Endothelial cell of umbilical vein (primary cell): Measurements from ENCODE around the gene TMEM131. TPM values are rescaled to one million over a fixed set of nuclear protein-coding genes. Genes with fewer than 3 reads are reported as not detected.

Experiments used
- BruUV-seq: library from RNA; stranded (reverse); fragments of 400-500 nt; replicated peaks from 2 replicates; lab custom pipeline; 2021; lab: Mats Ljungman, UMichigan
- CTCF ChIA-PET: fragments of 300-600, 350-600 bp; sonication (Branson Sonifier 250); formaldehyde crosslinking; loops from one replicate; lab custom pipeline; 2021; ENCODE audit warnings: antibody characterized with exemption, inconsistent platforms; lab: Charles Lee
- POLR2A ChIA-PET: fragments of 300-600, 350-600 bp; sonication (Branson Sonifier 250); formaldehyde crosslinking; loops from one replicate; lab custom pipeline; 2021; ENCODE audit warnings: antibody characterized with exemption, inconsistent platforms; lab: Charles Lee
- DNase-seq: peaks from one replicate; pipeline ENCODE4 v3.0.0-alpha.2; 2011; ENCODE audit warnings: low read depth, low spot score
- FAIRE-seq: peaks from 2 replicates; lab custom pipeline; 2011; peaks lifted over from hg19 to GRCh38; lab: Jason Lieb, UNC
- H2AFZ ChIP-seq: 2 replicates; pipeline ENCODE4 v1.6.0; 2012; ENCODE audit warnings: low read depth, low read length, control low read depth, inconsistent platforms
- H3K27ac ChIP-seq: 2 replicates; pipeline ENCODE4 v1.5.1; 2011; ENCODE audit warnings: low read depth, mild to moderate bottlenecking, control low read depth, low read length, moderate library complexity; ENCODE audit not compliant: insufficient read depth
- H3K27me3 ChIP-seq, 2 experiments: 2 replicates each; pipeline versions ENCODE4 v1.6.0 to v1.6.1; 2011; ENCODE audit warnings: low read length in 2 of 2, mixed read lengths in 1 of 2; ENCODE audit not compliant: control insufficient read depth in 2 of 2, insufficient read depth in 2 of 2
- H3K36me3 ChIP-seq, 2 experiments: 2 replicates in 1 of 2; 3 replicates in 1 of 2; pipeline ENCODE4 v1.5.1; 2011; ENCODE audit warnings: low read length in 2 of 2, mild to moderate bottlenecking in 1 of 2, moderate library complexity in 1 of 2; ENCODE audit not compliant: control insufficient read depth in 2 of 2, insufficient read depth in 2 of 2; ENCODE audit errors: extremely low read depth in 1 of 2
- H3K4me1 ChIP-seq: 3 replicates; pipeline ENCODE4 v1.5.1; 2011; ENCODE audit warnings: mild to moderate bottlenecking, low read length; ENCODE audit not compliant: control insufficient read depth, insufficient read depth; ENCODE audit errors: extremely low read depth
- H3K4me2 ChIP-seq: 2 replicates; pipeline ENCODE4 v1.6.1; 2011; ENCODE audit warnings: low read length, control low read depth, mixed read lengths; ENCODE audit not compliant: insufficient read depth
- H3K4me3 ChIP-seq, 3 experiments: fragments of 200-600 bp in 1 of 3; sonication (generic), shearing (Covaris generic) in 1 of 3; replicated peaks in 1 of 3; 2 replicates each; pipeline ENCODE4 v1.5.1; 2011 to 2016; ENCODE audit warnings: control low read depth in 3 of 3, low read length in 3 of 3, mild to moderate bottlenecking in 2 of 3, inconsistent platforms in 1 of 3, low read depth in 1 of 3, moderate library complexity in 1 of 3; ENCODE audit not compliant: insufficient read depth in 1 of 3
- H3K79me2 ChIP-seq: 2 replicates; pipeline ENCODE4 v1.6.0; 2012; ENCODE audit warnings: low read length, inconsistent platforms; ENCODE audit not compliant: control insufficient read depth, insufficient read depth
- H3K9ac ChIP-seq: replicated peaks from 2 replicates; pipeline ENCODE3; 2011; ENCODE audit warnings: low read length, control low read depth; ENCODE audit not compliant: insufficient read depth; ENCODE audit errors: extremely low read depth
- H3K9me1 ChIP-seq: replicated peaks from 3 replicates; pipeline ENCODE4 v1.6.0; 2011; ENCODE audit warnings: mild to moderate bottlenecking, low read length; ENCODE audit not compliant: control insufficient read depth, insufficient read depth; ENCODE audit errors: extremely low read depth
- H3K9me3 ChIP-seq: replicated peaks from 2 replicates; pipeline ENCODE4 v1.5.1; 2012; ENCODE audit warnings: low read length, inconsistent platforms; ENCODE audit not compliant: control insufficient read depth, insufficient read depth
- H4K20me1 ChIP-seq: replicated peaks from 2 replicates; pipeline ENCODE3; 2011; ENCODE audit warnings: mild to moderate bottlenecking, low read length; ENCODE audit not compliant: control insufficient read depth, insufficient read depth; ENCODE audit errors: extremely low read depth
- FOS ChIP-seq: IDR thresholded peaks from 2 replicates; pipeline ENCODE4 v1.6.1; 2011; ENCODE audit warnings: mild to moderate bottlenecking, low read length, moderate library complexity, borderline replicate concordance; ENCODE audit not compliant: insufficient read depth
- GATA2 ChIP-seq: IDR thresholded peaks from 2 replicates; pipeline ENCODE4 v1.7.0; 2011; ENCODE audit warnings: low read depth, mild to moderate bottlenecking, moderate library complexity, mixed read lengths, low read length; ENCODE audit not compliant: insufficient read length, insufficient read depth
- JUN ChIP-seq: IDR thresholded peaks from 2 replicates; pipeline ENCODE4 v1.6.1; 2011; ENCODE audit warnings: borderline replicate concordance, low read depth; ENCODE audit not compliant: insufficient read length, insufficient read depth
- MYC ChIP-seq: IDR thresholded peaks from one replicate; pipeline ENCODE4 v1.6.1; 2011; ENCODE audit warnings: mild to moderate bottlenecking, low read depth, low read length
- POLR2A ChIP-seq: IDR thresholded peaks from 2 replicates; pipeline ENCODE4 v1.6.1; 2012; ENCODE audit warnings: low read depth, mild to moderate bottlenecking, control low read depth, low read length
- POLR2AphosphoS5 ChIP-seq: IDR thresholded peaks from 2 replicates; pipeline ENCODE4 v1.6.1; 2012; ENCODE audit warnings: low read depth, mild to moderate bottlenecking, control low read depth, low read length, moderate library complexity; ENCODE audit not compliant: insufficient read depth
- dilution Hi-C: fragments of 300-500 bp; cut with MboI; formaldehyde crosslinking; loops from one replicate; pipeline ENCODE4 v1.15.0; 2019; ENCODE audit warnings: low sequenced_read_pairs; ENCODE audit not compliant: extremely low pct_ligation_motif_present
- intact Hi-C: fragments of 100-400 bp; cut with micrococcal nuclease; formaldehyde crosslinking; loops from one replicate; pipeline ENCODE4 v1.10.0; 2022
- polyA plus RNA-seq, 4 experiments: library from polyadenylated mRNA; depleted of rRNA in 3 of 4; stranded (reverse) in 3 of 4; unstranded in 1 of 4; fragments of >200 nt; gene quantifications; 2 replicates each; pipeline versions ENCODE4 v1.2.1 to v1.2.3, GENCODE V29; 2011 to 2012; ENCODE audit warnings: missing spikeins in 1 of 4
- total RNA-seq: library from RNA; stranded (reverse); gene quantifications from 2 replicates; pipeline ENCODE4 v1.2.3, GENCODE V29; 2021
- TF ChIP-seq, protein P1 (sequence below): IDR thresholded peaks from 2 replicates; pipeline ENCODE4 v1.6.1; 2011; ENCODE audit not compliant: insufficient read depth, insufficient read length
- TF ChIP-seq, protein P2 (sequence below), 2 donors: IDR thresholded peaks; 1 replicate in 1 of 2; 2 replicates in 1 of 2; pipeline ENCODE4 v1.5.1; 2011; ENCODE audit warnings: low read length in 2 of 2, mild to moderate bottlenecking in 2 of 2, moderate library complexity in 2 of 2, control low read depth in 1 of 2, inconsistent platforms in 1 of 2, low read depth in 1 of 2; ENCODE audit not compliant: insufficient read depth in 1 of 2; ENCODE audit errors: extremely low read depth in 1 of 2

TMEM131 gene
- total and polyA plus RNA-seq, 2 donors (not counting 3 experiments of a cell fraction or from before 2014, with no cell fraction given): 12.2 to 28.6 TPM

DNA sequence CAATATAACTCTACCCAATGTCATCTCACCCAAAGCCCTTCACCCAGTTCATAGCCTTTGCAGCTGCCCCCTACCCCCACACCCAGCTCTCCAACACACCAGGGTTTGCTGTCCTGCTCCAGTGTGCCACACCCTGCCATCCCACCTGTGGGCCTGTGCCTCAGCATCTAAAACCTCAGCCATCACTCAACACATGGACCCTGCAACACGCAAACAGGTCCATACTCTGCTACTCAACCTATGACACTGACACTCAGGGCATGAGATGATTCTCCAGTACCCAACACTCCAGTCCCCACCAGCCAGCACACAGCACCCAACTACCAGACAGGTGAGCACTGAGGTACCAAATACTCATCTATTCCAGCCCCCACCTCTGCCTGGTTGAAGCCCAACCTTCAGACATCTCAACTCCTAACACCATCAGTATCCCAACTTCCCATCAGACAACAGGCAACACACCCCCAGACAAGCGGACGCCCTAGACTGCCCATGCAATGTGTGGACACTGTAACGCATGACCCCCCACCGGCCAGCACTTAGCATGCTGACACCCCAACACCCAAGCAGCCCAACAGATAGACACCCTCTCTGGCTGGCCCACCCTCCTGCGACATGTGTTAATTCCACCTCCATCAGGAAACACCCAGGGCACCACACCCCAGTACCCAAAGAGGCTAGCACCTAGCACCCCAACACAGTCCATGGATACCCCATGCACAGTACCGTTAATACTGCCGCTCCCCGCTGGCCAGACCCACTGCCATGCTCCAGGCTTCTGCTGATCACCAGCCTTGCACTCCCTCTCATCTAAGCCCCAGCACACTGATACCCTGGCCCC lies 257.3 kb downstream of the TMEM131 start:
- no peak for TF ChIP-seq JUN
- TF ChIP-seq MYC: no peak
- no peak for TF ChIP-seq FOS
- TF ChIP-seq GATA2: no peak
- TF ChIP-seq, protein P1, sequence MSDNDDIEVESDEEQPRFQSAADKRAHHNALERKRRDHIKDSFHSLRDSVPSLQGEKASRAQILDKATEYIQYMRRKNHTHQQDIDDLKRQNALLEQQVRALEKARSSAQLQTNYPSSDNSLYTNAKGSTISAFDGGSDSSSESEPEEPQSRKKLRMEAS: no peak
- TF ChIP-seq, protein P2, sequence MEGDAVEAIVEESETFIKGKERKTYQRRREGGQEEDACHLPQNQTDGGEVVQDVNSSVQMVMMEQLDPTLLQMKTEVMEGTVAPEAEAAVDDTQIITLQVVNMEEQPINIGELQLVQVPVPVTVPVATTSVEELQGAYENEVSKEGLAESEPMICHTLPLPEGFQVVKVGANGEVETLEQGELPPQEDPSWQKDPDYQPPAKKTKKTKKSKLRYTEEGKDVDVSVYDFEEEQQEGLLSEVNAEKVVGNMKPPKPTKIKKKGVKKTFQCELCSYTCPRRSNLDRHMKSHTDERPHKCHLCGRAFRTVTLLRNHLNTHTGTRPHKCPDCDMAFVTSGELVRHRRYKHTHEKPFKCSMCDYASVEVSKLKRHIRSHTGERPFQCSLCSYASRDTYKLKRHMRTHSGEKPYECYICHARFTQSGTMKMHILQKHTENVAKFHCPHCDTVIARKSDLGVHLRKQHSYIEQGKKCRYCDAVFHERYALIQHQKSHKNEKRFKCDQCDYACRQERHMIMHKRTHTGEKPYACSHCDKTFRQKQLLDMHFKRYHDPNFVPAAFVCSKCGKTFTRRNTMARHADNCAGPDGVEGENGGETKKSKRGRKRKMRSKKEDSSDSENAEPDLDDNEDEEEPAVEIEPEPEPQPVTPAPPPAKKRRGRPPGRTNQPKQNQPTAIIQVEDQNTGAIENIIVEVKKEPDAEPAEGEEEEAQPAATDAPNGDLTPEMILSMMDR (IDR thresholded peaks at IDR 0.05; ENCODE audit: extremely low read depth in 1 of 2, insufficient read depth in 1 of 2, low read depth in 1 of 2, low read length in 2 of 2): no peak
- no peak for TF ChIP-seq POLR2A
- no peak for TF ChIP-seq POLR2AphosphoS5
- dilution Hi-C loops (no loop called here), intact Hi-C loops (no loop called here)
- Histone ChIP-seq H3K9me1 (no peaks in the 10 kb centered on the region), H2AFZ (no peak overlapping the region), H3K79me2 (no peaks in the 10 kb centered on the region), H3K9me3 (no peaks in the 10 kb centered on the region), H3K27ac (no peak overlapping the region), H3K4me2 (no peak overlapping the region), H4K20me1 (no peaks in the 10 kb centered on the region), H3K36me3 (no peaks in the 10 kb centered on the region), H3K4me3 (no peak overlapping the region), H3K27me3 (no peaks in the 10 kb centered on the region), H3K4me1 (peaks cover 7% of the 10 kb centered on the region), H3K9ac (no peak overlapping the region)
- CTCF ChIA-PET: no interaction called here
- no peak for FAIRE-seq
- no peak for DNase-seq
- no TSS peak for BruUV-seq
- POLR2A ChIA-PET: no interaction called here
